Keratinocyte (primary cell): Measurements from ENCODE around the gene GFRA4. TPM values are rescaled to one million over a fixed set of nuclear protein-coding genes. Genes with fewer than 3 reads are reported as not detected.
A peak's percentile ranks its signal among the peaks of the same experiment; 100 is the strongest.

Experiments
- DNase-seq: peaks from one replicate; pipeline ENCODE4 v3.0.0-alpha.2; 2011; ENCODE audit warnings: low read depth, missing footprints, low spot score
- FAIRE-seq: peaks from 2 replicates; lab custom pipeline; 2011; peaks lifted over from hg19 to GRCh38; lab: Jason Lieb, UNC
- H2AFZ ChIP-seq: 2 replicates; pipeline ENCODE4 v1.6.0; 2012; ENCODE audit warnings: low read length, control low read depth, inconsistent platforms; ENCODE audit not compliant: control insufficient read depth
- H3K27ac ChIP-seq: 2 replicates; pipeline ENCODE4 v1.5.1; 2011; ENCODE audit warnings: low read length; ENCODE audit not compliant: control insufficient read depth, insufficient read depth
- H3K27me3 ChIP-seq: 3 replicates; pipeline ENCODE4 v1.6.0; 2011; ENCODE audit warnings: low read length; ENCODE audit not compliant: control insufficient read depth, insufficient read depth; ENCODE audit errors: extremely low read depth
- H3K36me3 ChIP-seq, 2 experiments: 2 replicates in 1 of 2; 3 replicates in 1 of 2; pipeline ENCODE4 v1.5.1; 2011; ENCODE audit warnings: low read length in 2 of 2, mild to moderate bottlenecking in 1 of 2; ENCODE audit not compliant: control insufficient read depth in 2 of 2, insufficient read depth in 2 of 2; ENCODE audit errors: extremely low read depth in 1 of 2
- H3K4me1 ChIP-seq: 3 replicates; pipeline ENCODE4 v1.5.1; 2011; ENCODE audit warnings: low read length; ENCODE audit not compliant: control insufficient read depth, insufficient read depth; ENCODE audit errors: extremely low read depth
- H3K4me2 ChIP-seq: 3 replicates; pipeline ENCODE4 v1.6.0; 2011; ENCODE audit warnings: low read depth, low read length; ENCODE audit not compliant: control insufficient read depth, insufficient read depth; ENCODE audit errors: extremely low read depth
- H3K4me3 ChIP-seq, 3 experiments: fragments of 200-600 bp in 1 of 3; sonication (generic) in 1 of 3; 2 replicates in 2 of 3; 3 replicates in 1 of 3; pipeline ENCODE4 v1.5.1; 2011 to 2016; ENCODE audit warnings: low read length in 3 of 3, mild to moderate bottlenecking in 3 of 3, control low read depth in 2 of 3, inconsistent platforms in 1 of 3, low read depth in 1 of 3, mixed read lengths in 1 of 3, mixed run types in 1 of 3, moderate library complexity in 1 of 3; ENCODE audit not compliant: control insufficient read depth in 2 of 3, insufficient read depth in 2 of 3; ENCODE audit errors: extremely low read depth in 1 of 3
- H3K79me2 ChIP-seq: 2 replicates; pipeline ENCODE4 v1.6.0; 2012; ENCODE audit warnings: low read length; ENCODE audit not compliant: control insufficient read depth, insufficient read depth
- H3K9ac ChIP-seq: 3 replicates; pipeline ENCODE4 v1.6.0; 2011; ENCODE audit warnings: low read length; ENCODE audit not compliant: control insufficient read depth, insufficient read depth; ENCODE audit errors: extremely low read depth
- H3K9me1 ChIP-seq: 3 replicates; pipeline ENCODE4 v1.6.0; 2011; ENCODE audit warnings: low read length; ENCODE audit not compliant: control insufficient read depth, insufficient read depth; ENCODE audit errors: extremely low read depth
- H3K9me3 ChIP-seq: 2 replicates; pipeline ENCODE4 v1.5.1; 2012; ENCODE audit warnings: low read depth, low read length; ENCODE audit not compliant: control insufficient read depth
- H4K20me1 ChIP-seq: 3 replicates; pipeline ENCODE4 v1.6.0; 2011; ENCODE audit warnings: low read length; ENCODE audit not compliant: control insufficient read depth, insufficient read depth; ENCODE audit errors: extremely low read depth
- CTCF ChIP-seq, 3 experiments: IDR thresholded peaks in 1 of 3; conservative IDR thresholded peaks in 1 of 3; optimal IDR thresholded peaks in 1 of 3; 2 replicates in 2 of 3; 3 replicates in 1 of 3; pipeline versions ENCODE3 to v1.5.1; 2011; ENCODE audit warnings: low read length in 3 of 3, mild to moderate bottlenecking in 3 of 3, moderate library complexity in 2 of 3, control low read depth in 1 of 3, inconsistent platforms in 1 of 3; ENCODE audit not compliant: insufficient read depth in 2 of 3; ENCODE audit errors: extremely low read depth in 1 of 3
- EZH2 ChIP-seq: IDR thresholded peaks from one replicate; pipeline ENCODE4 v1.6.1; 2012; ENCODE audit warnings: inconsistent platforms, mild to moderate bottlenecking, low read length, moderate library complexity
- dilution Hi-C: fragments of 300-500 bp; cut with MboI; formaldehyde crosslinking; loops from one replicate; pipeline ENCODE4 v1.7.0; 2020; ENCODE audit warnings: low sequenced_read_pairs; ENCODE audit not compliant: extremely low pct_ligation_motif_present
- polyA plus RNA-seq, 5 experiments: library from polyadenylated mRNA; depleted of rRNA in 3 of 5; stranded (reverse) in 3 of 5; stranded (forward) in 1 of 5; unstranded in 1 of 5; fragments of >200 nt; gene quantifications; 1 replicate in 1 of 5; 2 replicates in 3 of 5; 3 replicates in 1 of 5; pipeline versions ENCODE4 v1.2.1 to v1.2.3, GENCODE V29; 2011 to 2012; ENCODE audit warnings: missing spikeins in 2 of 5, low read depth in 1 of 5, low replicate concordance in 1 of 5

The GFRA4 gene
- polyA plus RNA-seq, 1 donor (not counting 4 experiments of a cell fraction or from before 2014, with no cell fraction given) = not detected

- Histone ChIP-seq H3K9ac (no peak overlapping the region), H3K4me1 (no peaks in the 10 kb centered on the region), H3K79me2 (no peaks in the 10 kb centered on the region), H4K20me1 (no peaks in the 10 kb centered on the region), H3K4me2 (no peak overlapping the region), H3K9me3 (no peaks in the 10 kb centered on the region), H3K27ac (no peak overlapping the region), H3K36me3 (no peaks in the 10 kb centered on the region), H3K9me1 (no peaks in the 10 kb centered on the region), H2AFZ (no peak overlapping the region), H3K4me3 (no peak overlapping the region), H3K27me3 (peaks cover 8% of the 10 kb centered on the region)
- FAIRE-seq (no peak), DNase-seq (no peak)
- dilution Hi-C loops = no loop called here
- TF ChIP-seq CTCF (optimal IDR thresholded peaks at IDR 0.05 in 1 of 3, IDR thresholded peaks at IDR 0.05 in 1 of 3, conservative IDR thresholded peaks at IDR 0.05 in 1 of 3; ENCODE audit: extremely low read depth in 1 of 3, insufficient read depth in 2 of 3, low read length in 3 of 3) = no peak
- no peak for TF ChIP-seq EZH2
Observed at GRCh38 chr20:3689978-3690377, 26.8 kb upstream of the GFRA4 start.

- H2AFZ ChIP-seq = no peak overlapping the region
- H3K9me3 ChIP-seq = no peaks in the 10 kb centered on the region
- H3K9me1 ChIP-seq = no peaks in the 10 kb centered on the region
- no peak overlapping the region for H3K4me3 ChIP-seq
- H3K79me2 ChIP-seq = no peaks in the 10 kb centered on the region
- no peak for TF ChIP-seq EZH2
- no peak for TF ChIP-seq CTCF (optimal IDR thresholded peaks at IDR 0.05 in 1 of 3, IDR thresholded peaks at IDR 0.05 in 1 of 3, conservative IDR thresholded peaks at IDR 0.05 in 1 of 3; ENCODE audit: extremely low read depth in 1 of 3, insufficient read depth in 2 of 3, low read length in 3 of 3)
- H3K4me1 ChIP-seq = no peaks in the 10 kb centered on the region
- FAIRE-seq = peak; percentile 60
- peaks cover 11% of the 10 kb centered on the region for H3K27me3 ChIP-seq
- no peak overlapping the region for H3K27ac ChIP-seq
- H3K9ac ChIP-seq = no peak overlapping the region
- H4K20me1 ChIP-seq = no peaks in the 10 kb centered on the region
- no peaks in the 10 kb centered on the region for H3K36me3 ChIP-seq
- no peak overlapping the region for H3K4me2 ChIP-seq
- no peak for DNase-seq
- dilution Hi-C loops = no loop called here
Observed at GRCh38 chr20:3687655-3688054, 24.5 kb upstream of the GFRA4 start.
